Tibial nerve (tissue), 4 donors: ENCODE data around the gene SPHK1. TPM values are rescaled to one million over a fixed set of nuclear protein-coding genes. Genes with fewer than 3 reads are reported as not detected.
A peak's percentile ranks its signal among the peaks of the same experiment; 100 is the strongest.

Source experiments
- DNase-seq, 2 donors: peaks; one replicate each; pipeline ENCODE4 v3.0.0-alpha.2; 2019; ENCODE audit warnings: low spot score in 2 of 2
- H3K27ac ChIP-seq, 4 donors: fragments of 200-600 bp; sonication (generic) in 3 of 4; one replicate each; pipeline ENCODE4 v1.5.1; 2017 to 2019; ENCODE audit warnings: mild to moderate bottlenecking in 1 of 4
- H3K27me3 ChIP-seq, 2 donors: fragments of 200-600 bp; sonication (generic) in 1 of 2; one replicate each; pipeline versions ENCODE4 v1.5.1 to v1.6.0; 2017 to 2019
- H3K36me3 ChIP-seq, 3 donors: fragments of 200-600 bp; sonication (generic); one replicate each; pipeline ENCODE4 v1.5.1; 2018 to 2019
- H3K4me1 ChIP-seq, 4 donors: fragments of 200-600 bp; sonication (generic) in 3 of 4; one replicate each; pipeline ENCODE4 v1.5.1; 2017 to 2019
- H3K4me3 ChIP-seq, 4 donors: fragments of 200-600 bp; sonication (generic) in 3 of 4; one replicate each; pipeline ENCODE4 v1.5.1; 2017 to 2019; ENCODE audit warnings: mild to moderate bottlenecking in 1 of 4, moderate library complexity in 1 of 4
- H3K9me3 ChIP-seq, 4 donors: fragments of 200-600 bp; sonication (generic) in 3 of 4; one replicate each; pipeline ENCODE4 v1.5.1; 2017 to 2019
- EP300 ChIP-seq, 2 donors: sonication (generic); formaldehyde crosslinking; IDR thresholded peaks; one replicate each; pipeline ENCODE4 v1.6.1; 2017; ENCODE audit warnings: antibody characterized with exemption in 2 of 2, mild to moderate bottlenecking in 1 of 2
- POLR2A ChIP-seq, 2 donors: fragments of 450-650 bp; IDR thresholded peaks; one replicate each; pipeline ENCODE4 v1.6.1; 2017; ENCODE audit warnings: antibody characterized with exemption in 2 of 2, mild to moderate bottlenecking in 2 of 2, moderate library complexity in 2 of 2
- WGBS, 2 donors: methylation state at CpG; one replicate each; pipeline ENCODE4 v1.1.5; 2018; 5-methylcytosine and 5-hydroxymethylcytosine counted together
- total RNA-seq, 4 donors: library from RNA; depleted of rRNA; stranded (reverse); fragments of >200 nt; gene quantifications; one replicate each; pipeline ENCODE4 v1.1.0, GENCODE V29; 2016
- TF ChIP-seq, protein P1 (sequence below), 5 experiments: fragments of 200-600 bp in 3 of 5; fragments of 450-650 bp in 2 of 5; sonication (generic) in 3 of 5; IDR thresholded peaks; one replicate each; pipeline ENCODE4 v1.5.1; 2016 to 2019; ENCODE audit warnings: antibody characterized with exemption in 5 of 5, mild to moderate bottlenecking in 3 of 5, moderate library complexity in 2 of 5

The SPHK1 gene, protein sequence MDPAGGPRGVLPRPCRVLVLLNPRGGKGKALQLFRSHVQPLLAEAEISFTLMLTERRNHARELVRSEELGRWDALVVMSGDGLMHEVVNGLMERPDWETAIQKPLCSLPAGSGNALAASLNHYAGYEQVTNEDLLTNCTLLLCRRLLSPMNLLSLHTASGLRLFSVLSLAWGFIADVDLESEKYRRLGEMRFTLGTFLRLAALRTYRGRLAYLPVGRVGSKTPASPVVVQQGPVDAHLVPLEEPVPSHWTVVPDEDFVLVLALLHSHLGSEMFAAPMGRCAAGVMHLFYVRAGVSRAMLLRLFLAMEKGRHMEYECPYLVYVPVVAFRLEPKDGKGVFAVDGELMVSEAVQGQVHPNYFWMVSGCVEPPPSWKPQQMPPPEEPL
- total RNA-seq, result 10 to 100 TPM; 16.7 to 50.1 (median 27.8) TPM

DNA sequence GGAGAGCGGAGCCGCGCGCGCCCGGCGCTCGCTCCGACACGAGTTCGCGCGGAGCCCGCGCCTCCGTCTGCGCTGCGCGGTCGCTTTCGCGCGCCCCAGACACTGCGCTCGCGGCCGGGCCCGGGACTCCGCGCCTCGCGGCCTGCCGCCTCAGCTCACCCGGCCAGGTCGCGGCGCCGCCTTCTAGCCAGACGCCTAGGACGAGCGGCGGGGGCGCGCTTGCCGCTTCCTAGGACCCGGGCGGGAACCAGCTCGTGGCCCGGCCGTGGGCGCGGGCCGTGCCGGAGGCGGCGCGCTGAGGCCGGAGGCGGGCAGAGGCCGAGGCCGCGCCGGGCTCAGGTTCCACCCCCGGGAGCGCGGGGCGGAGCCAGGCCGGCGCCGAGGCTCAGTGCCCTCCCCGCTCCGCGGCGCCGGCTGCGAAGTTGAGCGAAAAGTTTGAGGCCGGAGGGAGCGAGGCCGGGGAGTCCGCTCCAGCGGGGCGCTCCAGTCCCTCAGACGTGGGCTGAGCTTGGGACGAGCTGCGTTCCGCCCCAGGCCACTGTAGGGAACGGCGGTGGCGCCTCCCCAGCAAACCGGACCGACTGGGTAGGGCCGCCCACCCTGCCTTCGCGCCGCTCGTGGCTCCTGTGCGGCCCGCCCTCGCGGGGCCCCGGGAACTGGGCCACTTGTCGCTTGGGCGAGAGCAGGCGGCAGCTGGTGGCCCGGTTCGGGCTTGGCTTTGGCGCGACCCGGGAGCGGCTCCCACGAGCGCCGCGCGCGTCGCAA lies at the start of gene SPHK1:
Gene SPHK1 (plus strand): TSS at position 388 of the 765 bp plus-strand sequence. CDS start 1,036 bp downstream, outside the sequence.
- no peaks in the 10 kb centered on the region for H3K9me3 ChIP-seq
- TF ChIP-seq POLR2A (IDR thresholded peaks at IDR 0.05) (peak; percentile 40 to 46), EP300 (IDR thresholded peaks at IDR 0.05) (peak in 1 of 2 donors; percentile 58)
- TF ChIP-seq, protein P1, sequence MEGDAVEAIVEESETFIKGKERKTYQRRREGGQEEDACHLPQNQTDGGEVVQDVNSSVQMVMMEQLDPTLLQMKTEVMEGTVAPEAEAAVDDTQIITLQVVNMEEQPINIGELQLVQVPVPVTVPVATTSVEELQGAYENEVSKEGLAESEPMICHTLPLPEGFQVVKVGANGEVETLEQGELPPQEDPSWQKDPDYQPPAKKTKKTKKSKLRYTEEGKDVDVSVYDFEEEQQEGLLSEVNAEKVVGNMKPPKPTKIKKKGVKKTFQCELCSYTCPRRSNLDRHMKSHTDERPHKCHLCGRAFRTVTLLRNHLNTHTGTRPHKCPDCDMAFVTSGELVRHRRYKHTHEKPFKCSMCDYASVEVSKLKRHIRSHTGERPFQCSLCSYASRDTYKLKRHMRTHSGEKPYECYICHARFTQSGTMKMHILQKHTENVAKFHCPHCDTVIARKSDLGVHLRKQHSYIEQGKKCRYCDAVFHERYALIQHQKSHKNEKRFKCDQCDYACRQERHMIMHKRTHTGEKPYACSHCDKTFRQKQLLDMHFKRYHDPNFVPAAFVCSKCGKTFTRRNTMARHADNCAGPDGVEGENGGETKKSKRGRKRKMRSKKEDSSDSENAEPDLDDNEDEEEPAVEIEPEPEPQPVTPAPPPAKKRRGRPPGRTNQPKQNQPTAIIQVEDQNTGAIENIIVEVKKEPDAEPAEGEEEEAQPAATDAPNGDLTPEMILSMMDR (IDR thresholded peaks at IDR 0.05), result peak in 1 of 5 experiments; percentile 6
- WGBS, 2 donors, result 0% methylated on average over 45 of the region's 118 CpGs; no CpG with 5 or more reads in 1 of the 2 donors
- H3K27ac ChIP-seq, result peak within 1 kb of the TSS; percentile 21 to 95 (median 84)
- H3K27me3 ChIP-seq, result no peaks in the 10 kb centered on the region
- peaks cover 0 to 24% (median 0%) of the 10 kb centered on the region in 3 donors for H3K36me3 ChIP-seq
- H3K4me3 ChIP-seq, result peak within 1 kb of the TSS; percentile 60 to 93 (median 68)
- DNase-seq, result peak; percentile 26 to 42
- H3K4me1 ChIP-seq, result peaks cover 0 to 72% (median 29%) of the 10 kb centered on the region in 4 donors

DNA sequence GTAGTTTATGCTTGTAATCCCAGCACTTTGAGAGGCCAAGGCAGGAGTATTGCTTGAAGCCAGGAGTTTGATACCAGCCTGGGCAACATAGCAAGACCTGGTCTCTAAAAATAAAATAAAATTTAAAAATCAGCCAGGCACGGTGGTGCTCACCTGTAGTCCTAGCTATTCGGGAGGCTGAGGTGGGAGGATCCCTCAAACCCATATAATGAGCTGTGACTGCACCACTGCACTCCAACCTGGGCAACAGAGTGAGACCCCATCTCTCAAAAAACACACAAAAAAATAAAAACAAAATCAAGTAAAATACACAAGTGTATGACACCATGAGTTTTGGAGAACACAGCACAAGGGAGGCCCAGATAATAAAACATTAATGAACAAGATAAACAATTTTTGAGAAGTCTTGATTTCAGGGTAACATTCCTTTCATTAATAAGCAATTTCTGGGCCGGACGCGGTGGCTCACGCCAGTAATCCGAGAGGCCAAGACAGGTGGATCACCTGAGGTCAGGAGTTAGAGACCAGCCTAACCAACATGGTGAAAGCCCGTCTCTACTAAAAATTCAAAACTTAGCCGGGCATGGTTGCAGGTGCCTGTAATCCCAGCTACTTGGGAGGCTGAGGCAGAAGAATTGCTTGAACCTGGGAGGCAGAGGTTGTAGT lies 48.6 kb upstream of the SPHK1 start:
- 95 to 96% methylated on average over 9 of the region's 9 CpGs for WGBS, 2 donors
- Histone ChIP-seq H3K9me3 (no peaks in the 10 kb centered on the region), H3K27me3 (no peaks in the 10 kb centered on the region), H3K36me3 (no peaks in the 10 kb centered on the region), H3K27ac (no peak overlapping the region), H3K4me3 (no peak overlapping the region), H3K4me1 (peaks cover 0 to 16% (median 2%) of the 10 kb centered on the region in 4 donors)
- TF ChIP-seq, protein P1 (IDR thresholded peaks at IDR 0.05), result no peak
- TF ChIP-seq EP300 (IDR thresholded peaks at IDR 0.05) (no peak), POLR2A (IDR thresholded peaks at IDR 0.05) (no peak)
- DNase-seq, result no peak

DNA sequence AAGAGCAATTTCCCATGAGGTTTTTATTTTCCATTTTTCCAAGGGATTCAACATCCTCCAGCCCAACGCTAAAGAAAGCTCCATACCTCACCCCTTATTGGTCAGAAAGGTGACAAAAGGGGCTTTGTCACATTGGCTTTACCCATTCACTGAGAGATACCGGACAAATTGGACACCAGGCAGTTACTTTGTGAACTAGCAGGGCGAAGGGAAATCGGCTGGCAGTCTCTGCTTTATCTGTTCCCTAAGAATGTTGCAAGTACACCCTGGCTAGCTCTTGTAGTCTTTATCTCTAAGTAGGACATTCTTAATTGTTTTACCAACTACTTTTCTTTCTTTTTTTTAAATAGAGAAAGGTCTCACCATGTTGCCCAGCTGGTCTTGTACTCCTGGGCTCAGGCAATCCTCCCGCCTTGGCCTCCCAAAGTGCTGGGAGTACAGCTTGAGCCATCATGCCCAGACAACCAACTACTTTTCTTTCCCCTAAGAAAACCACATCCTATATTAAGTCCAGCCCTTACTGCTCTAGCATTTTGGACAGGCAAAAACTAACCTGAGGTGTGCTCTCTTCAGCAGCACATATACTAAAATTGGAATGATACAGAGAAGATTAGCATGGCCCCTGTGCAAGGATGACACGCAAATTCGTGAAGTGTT lies 47.5 kb upstream of the SPHK1 start:
- WGBS, 2 donors, result 78 to 79% methylated on average over 7 of the region's 7 CpGs
- H3K9me3 ChIP-seq, result no peaks in the 10 kb centered on the region
- no peak overlapping the region for H3K4me3 ChIP-seq
- no peaks in the 10 kb centered on the region for H3K27me3 ChIP-seq
- H3K27ac ChIP-seq, result no peak overlapping the region
- no peak for TF ChIP-seq POLR2A (IDR thresholded peaks at IDR 0.05)
- TF ChIP-seq, protein P1 (IDR thresholded peaks at IDR 0.05), result no peak
- no peak for TF ChIP-seq EP300 (IDR thresholded peaks at IDR 0.05)
- DNase-seq, result no peak
- peaks cover 0 to 7% (median 0%) of the 10 kb centered on the region in 3 donors for H3K36me3 ChIP-seq
- H3K4me1 ChIP-seq, result peaks cover 0 to 16% (median 1%) of the 10 kb centered on the region in 4 donors

DNA sequence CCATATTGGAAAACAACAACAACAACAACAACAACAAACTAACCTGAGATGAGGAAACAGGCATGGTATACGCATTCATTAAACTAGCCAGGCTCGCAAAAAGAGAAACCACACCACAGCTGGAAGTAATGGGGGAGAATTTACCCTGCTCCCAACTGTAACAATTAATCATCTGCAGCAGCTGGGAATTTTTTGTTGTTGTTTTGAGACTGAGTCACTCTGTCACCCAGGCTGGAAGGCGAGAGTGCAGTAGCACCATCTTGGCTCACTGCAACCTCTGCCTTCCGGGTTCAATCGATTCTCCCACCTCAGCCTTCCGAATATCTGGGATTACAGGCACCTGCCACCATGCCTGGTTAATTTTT lies 47.0 kb upstream of the SPHK1 start:
- Histone ChIP-seq H3K27ac (no peak overlapping the region), H3K9me3 (no peaks in the 10 kb centered on the region), H3K4me3 (no peak overlapping the region), H3K4me1 (peaks cover 0 to 16% (median 0%) of the 10 kb centered on the region in 4 donors), H3K36me3 (peaks cover 0 to 12% (median 0%) of the 10 kb centered on the region in 3 donors), H3K27me3 (no peaks in the 10 kb centered on the region)
- TF ChIP-seq POLR2A (IDR thresholded peaks at IDR 0.05), result no peak
- TF ChIP-seq, protein P1 (IDR thresholded peaks at IDR 0.05), result no peak
- TF ChIP-seq EP300 (IDR thresholded peaks at IDR 0.05), result no peak
- DNase-seq, result no peak
- 85 to 92% methylated on average over 6 of the region's 6 CpGs for WGBS, 2 donors
